HUES64 (cell line): Measurements from ENCODE around the gene APCDD1L.

Experiments
- H3K27ac ChIP-seq: 2 replicates; pipeline ENCODE4 v1.7.0; 2013; ENCODE audit warnings: low read depth, low read length, inconsistent platforms
- H3K27me3 ChIP-seq: 2 replicates; pipeline ENCODE4 v1.6.1; 2013; ENCODE audit warnings: mild to moderate bottlenecking, low read length; ENCODE audit not compliant: insufficient read depth
- H3K36me3 ChIP-seq: 2 replicates; pipeline ENCODE4 v1.6.1; 2013; ENCODE audit warnings: mild to moderate bottlenecking, low read length; ENCODE audit not compliant: insufficient read depth
- H3K4me1 ChIP-seq: 2 replicates; pipeline ENCODE4 v1.6.1; 2013; ENCODE audit warnings: mild to moderate bottlenecking, low read length, moderate library complexity; ENCODE audit not compliant: insufficient read depth
- H3K4me3 ChIP-seq: 2 replicates; pipeline ENCODE4 v1.5.1; 2013; ENCODE audit warnings: mild to moderate bottlenecking, low read length, moderate library complexity
- H3K9ac ChIP-seq: 2 replicates; pipeline ENCODE4 v1.6.1; 2013; ENCODE audit warnings: mild to moderate bottlenecking, low read depth, low read length
- H3K9me3 ChIP-seq: 2 replicates; pipeline ENCODE4 v1.6.1; 2013; ENCODE audit warnings: low read depth, low read length; ENCODE audit not compliant: insufficient read depth
- WGBS: fragments of 150-250, 120-280 bp; methylation state at CpG from one replicate; pipeline ENCODE4 v1.1.7; 2013; ENCODE audit warnings: missing lambda C conversion rate; 5-methylcytosine and 5-hydroxymethylcytosine counted together

APCDD1L gene

GRCh38 chr20:58551631-58552030 is 36.4 kb upstream of the APCDD1L start:
- no peak overlapping the region for H3K4me3 ChIP-seq
- WGBS, result 88% methylated on average over 8 of the region's 8 CpGs
- H3K27ac ChIP-seq, result no peak overlapping the region
- no peaks in the 10 kb centered on the region for H3K36me3 ChIP-seq
- H3K9ac ChIP-seq, result no peak overlapping the region
- H3K27me3 ChIP-seq, result no peaks in the 10 kb centered on the region
- 0 out of 2 replicates have a peak, but pooled peaks cover 2% of the 10 kb centered on the region for H3K9me3 ChIP-seq
- H3K4me1 ChIP-seq, result no peaks in the 10 kb centered on the region

DNA sequence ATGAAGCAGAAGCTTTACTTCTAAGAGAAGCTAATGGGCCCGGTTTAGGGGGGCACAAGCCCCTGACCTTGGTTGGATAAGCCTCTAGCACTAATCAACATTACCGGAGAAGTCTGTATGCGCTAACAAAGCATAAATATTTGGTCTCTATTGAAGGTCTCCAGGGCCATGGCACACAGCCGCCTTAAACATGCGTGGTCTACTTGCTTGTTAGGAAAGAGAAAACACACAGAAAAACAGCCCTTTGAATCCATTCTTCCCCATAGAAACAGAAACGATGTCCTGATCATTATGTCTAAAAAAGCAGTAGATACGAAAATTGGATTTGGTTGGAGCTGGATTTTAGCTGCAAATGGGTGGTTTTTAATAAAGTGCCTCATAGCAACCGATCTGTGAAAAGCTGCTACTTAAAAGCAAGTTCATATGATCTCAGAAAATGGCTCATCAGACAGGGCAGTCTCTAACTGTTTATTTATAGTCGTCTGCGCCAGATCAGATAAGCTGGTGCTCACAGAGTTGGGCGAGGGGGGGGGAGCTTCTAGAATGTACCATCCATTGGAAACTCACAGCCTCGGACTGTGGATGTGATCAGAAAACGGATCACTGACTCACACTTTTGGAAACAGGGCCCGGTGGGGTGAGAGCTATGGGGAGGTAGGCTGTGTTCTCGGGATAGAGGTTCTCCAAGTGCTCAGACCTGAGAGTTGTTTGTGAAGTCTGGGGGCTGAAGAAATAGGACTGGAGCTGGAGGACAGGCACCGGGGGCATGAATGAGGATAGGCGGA is 35.3 kb upstream of the APCDD1L start:
- Histone ChIP-seq H3K4me1 (no peaks in the 10 kb centered on the region), H3K4me3 (no peak overlapping the region), H3K36me3 (no peaks in the 10 kb centered on the region), H3K9ac (no peak overlapping the region), H3K27ac (no peak overlapping the region), H3K9me3 (0 out of 2 replicates have a peak, but pooled peaks cover 2% of the 10 kb centered on the region), H3K27me3 (no peaks in the 10 kb centered on the region)
- whole genome bisulfite sequencing, result 93% methylated on average over 17 of the region's 17 CpGs

DNA sequence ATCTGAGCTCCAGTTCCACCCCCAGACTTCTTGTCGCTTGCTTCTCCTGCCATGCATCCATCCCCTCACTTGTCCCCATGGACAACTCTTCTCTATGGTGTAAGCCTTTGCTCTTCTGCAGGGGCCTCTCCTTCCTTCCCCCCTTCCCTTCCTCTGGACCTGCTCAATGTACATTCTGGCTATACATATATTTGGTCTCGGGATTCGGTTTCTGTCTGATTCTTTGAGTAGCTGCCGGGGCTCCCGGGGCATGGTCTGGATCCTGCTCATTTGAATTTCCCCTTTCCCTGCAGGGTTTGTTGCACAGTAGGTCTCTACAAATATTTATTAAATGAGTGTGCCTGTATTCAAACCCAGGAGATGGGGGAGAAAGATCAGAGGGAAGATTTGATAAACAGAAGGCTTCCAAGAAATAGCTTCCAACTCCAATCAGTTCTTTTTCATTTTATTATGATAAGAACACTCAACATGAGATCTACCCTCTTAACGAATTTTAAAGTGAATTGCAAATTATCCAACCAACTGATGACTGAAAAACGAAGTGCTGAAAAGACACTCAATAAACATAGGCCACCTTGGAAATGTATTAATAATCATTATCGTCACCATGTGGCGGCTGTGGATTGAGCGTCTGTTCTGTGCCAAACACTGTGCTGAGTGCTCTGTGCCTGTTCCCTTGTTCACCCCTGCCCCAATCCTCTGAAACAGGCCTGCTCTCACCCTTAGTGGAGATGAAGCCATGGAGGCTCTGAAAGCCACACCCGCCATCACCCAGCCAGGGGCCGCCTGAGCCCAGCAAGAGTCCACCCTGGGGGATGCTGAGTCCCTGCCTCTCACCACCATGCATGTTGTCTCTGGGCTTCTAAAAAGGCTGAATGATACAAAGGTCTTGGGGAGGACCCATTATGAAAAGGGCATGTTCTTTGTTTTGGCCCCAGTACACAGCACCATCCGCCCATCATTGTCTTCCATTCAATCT is 34.3 kb upstream of the APCDD1L start:
- Histone ChIP-seq H3K27ac (no peak overlapping the region), H3K4me1 (0 out of 2 replicates have a peak, but pooled peaks cover under 1% of the 10 kb centered on the region), H3K27me3 (no peaks in the 10 kb centered on the region), H3K9ac (no peak overlapping the region), H3K9me3 (0 out of 2 replicates have a peak, but pooled peaks cover 2% of the 10 kb centered on the region), H3K4me3 (no peak overlapping the region), H3K36me3 (no peaks in the 10 kb centered on the region)
- 92% methylated on average over 13 of the region's 13 CpGs for WGBS

DNA sequence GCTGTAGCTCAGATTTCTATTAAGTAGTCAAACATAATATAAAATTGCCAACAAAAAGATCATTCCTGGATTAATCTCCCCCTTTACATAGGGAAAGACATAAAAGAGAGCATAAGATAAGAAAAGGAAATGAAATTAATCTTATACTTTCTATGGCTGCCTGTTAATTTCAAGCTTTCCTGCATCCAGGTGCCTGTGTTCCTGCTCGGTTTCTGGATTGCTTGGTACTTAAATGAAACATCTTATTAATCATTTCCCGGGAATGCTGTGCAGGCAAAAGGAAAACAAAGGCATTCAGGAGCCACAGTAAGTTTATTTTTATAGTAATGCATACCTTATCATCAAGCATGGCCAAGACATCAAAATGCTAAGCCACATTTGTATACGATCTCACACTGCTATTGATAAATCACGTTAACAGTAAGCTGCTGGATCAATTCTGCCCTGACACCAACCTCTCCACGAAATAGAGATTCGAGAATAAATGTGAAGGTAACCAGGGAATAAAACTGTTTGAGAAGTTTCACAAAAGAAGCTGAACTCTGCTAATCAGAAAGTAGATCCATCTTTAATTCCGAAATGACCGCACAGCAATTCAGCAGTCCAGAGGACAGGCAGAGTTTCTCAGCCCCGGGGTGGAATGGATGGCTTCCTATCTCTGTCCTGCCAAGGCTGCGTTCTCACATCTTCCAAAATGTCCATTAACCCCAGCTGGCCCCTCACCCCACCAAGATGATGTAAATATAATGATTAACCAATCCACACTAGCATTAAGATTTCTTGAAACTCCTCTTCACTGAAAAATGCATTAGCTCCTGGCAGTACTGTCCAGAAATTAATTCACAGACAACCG is 32.6 kb upstream of the APCDD1L start:
- H3K36me3 ChIP-seq, result no peaks in the 10 kb centered on the region
- no peak overlapping the region for H3K9ac ChIP-seq
- 93% methylated on average over 11 of the region's 11 CpGs for WGBS
- H3K9me3 ChIP-seq, result 0 out of 2 replicates have a peak, but pooled peaks cover 2% of the 10 kb centered on the region
- peaks cover 8% of the 10 kb centered on the region; the same call in 1 of the 2 replicates for H3K4me1 ChIP-seq
- H3K4me3 ChIP-seq, result no peak overlapping the region
- no peak overlapping the region for H3K27ac ChIP-seq
- no peaks in the 10 kb centered on the region for H3K27me3 ChIP-seq

GRCh38 chr20:58546756-58547622 is 31.8 kb upstream of the APCDD1L start:
- 0 out of 2 replicates have a peak, but pooled peaks cover 2% of the 10 kb centered on the region for H3K9me3 ChIP-seq
- H3K36me3 ChIP-seq, result no peaks in the 10 kb centered on the region
- no peaks in the 10 kb centered on the region for H3K27me3 ChIP-seq
- H3K4me1 ChIP-seq, result peaks cover 8% of the 10 kb centered on the region; the same call in 1 of the 2 replicates
- 79% methylated on average over 16 of the region's 19 CpGs for WGBS
- no peak overlapping the region for H3K27ac ChIP-seq
- H3K4me3 ChIP-seq, result no peak overlapping the region
- H3K9ac ChIP-seq, result no peak overlapping the region

DNA sequence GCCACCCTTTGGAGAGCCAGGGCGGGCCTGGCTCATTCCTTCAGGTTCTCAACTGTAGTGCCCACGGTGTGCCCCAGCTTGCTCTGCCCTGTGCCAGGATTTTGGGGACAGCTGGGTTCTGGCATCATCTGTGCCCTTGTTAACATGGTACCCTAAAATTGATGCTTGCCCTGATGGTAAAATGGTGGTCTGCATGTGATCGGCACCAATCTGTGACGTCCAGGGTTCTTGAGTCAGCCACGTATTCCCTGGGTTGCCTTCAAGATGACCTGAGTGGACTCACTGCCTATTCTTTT is 31.2 kb upstream of the APCDD1L start:
- H3K4me3 ChIP-seq, result no peak overlapping the region
- H3K36me3 ChIP-seq, result no peaks in the 10 kb centered on the region
- no peak overlapping the region for H3K9ac ChIP-seq
- H3K27me3 ChIP-seq, result no peaks in the 10 kb centered on the region
- WGBS, result 94% methylated on average over 5 of the region's 5 CpGs
- no peak overlapping the region for H3K27ac ChIP-seq
- H3K4me1 ChIP-seq, result peaks cover 8% of the 10 kb centered on the region; the same call in 1 of the 2 replicates
- no peaks in the 10 kb centered on the region for H3K9me3 ChIP-seq

DNA sequence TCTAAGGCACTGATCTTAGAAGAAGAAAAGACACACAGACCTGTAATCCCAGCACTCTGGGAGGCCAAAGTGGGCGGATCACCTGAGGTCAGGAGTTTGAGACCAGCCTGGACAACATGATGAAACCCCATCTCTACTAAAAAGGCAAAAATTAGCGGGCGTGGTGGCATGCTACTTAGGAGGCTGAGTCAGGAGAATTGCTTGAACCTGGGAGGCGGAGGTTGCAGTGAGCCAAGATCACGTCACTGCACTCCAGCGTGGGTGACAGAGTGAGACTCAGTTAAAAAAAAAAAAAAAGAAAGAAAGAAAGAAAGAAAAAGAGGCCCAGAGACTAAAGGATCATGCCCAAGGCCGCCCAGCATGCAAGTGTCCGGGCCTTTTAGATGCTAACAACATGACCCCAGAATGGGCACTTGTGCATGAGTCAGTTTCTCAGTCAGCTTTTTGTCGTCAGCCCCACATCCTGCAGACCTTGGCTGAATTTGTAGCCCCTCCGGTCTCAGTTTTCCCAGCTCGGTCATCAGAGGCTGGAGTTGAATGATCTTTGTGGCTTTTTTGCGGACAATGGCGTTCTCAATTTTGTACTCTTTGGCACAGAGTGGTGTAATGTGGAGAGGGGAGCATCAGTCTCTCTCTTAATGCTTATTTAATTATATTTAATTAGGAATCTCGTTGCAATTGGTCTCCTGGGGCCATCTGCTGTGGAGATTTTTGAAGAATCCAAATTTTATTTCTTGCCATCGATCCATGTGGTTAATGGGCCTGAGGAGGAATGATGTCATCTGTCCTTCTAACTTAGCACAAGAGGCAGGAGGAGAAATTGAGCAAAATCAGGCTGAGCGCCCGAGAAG is 30.6 kb upstream of the APCDD1L start:
- Histone ChIP-seq H3K9me3 (no peaks in the 10 kb centered on the region), H3K27ac (no peak overlapping the region), H3K27me3 (no peaks in the 10 kb centered on the region), H3K9ac (no peak overlapping the region), H3K4me1 (peaks cover 8% of the 10 kb centered on the region; the same call in 1 of the 2 replicates), H3K36me3 (no peaks in the 10 kb centered on the region), H3K4me3 (no peak overlapping the region)
- 87% methylated on average over 17 of the region's 17 CpGs for WGBS

DNA sequence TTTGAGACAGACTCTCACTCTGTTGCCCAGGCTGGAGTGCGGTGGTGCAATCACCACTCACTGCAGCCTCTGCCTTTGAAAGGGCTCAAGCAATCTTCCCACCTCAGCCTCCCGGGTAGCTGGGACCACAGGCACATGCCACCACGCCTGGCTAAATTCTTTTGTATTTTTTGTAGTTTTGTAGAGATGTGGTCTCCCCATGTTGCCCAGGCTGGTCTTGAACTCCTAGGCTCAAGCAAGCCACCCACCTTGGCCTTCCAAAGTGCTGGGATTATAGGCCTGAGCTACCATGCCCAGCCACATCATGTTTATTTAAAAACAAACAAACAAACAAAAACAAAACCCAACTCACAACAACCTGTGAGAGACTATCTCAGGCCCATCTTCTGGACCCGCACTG is 29.7 kb upstream of the APCDD1L start:
- Histone ChIP-seq H3K27me3 (no peaks in the 10 kb centered on the region), H3K27ac (no peak overlapping the region), H3K9ac (no peak overlapping the region), H3K9me3 (no peaks in the 10 kb centered on the region), H3K4me1 (peaks cover 8% of the 10 kb centered on the region; the same call in 1 of the 2 replicates), H3K36me3 (no peaks in the 10 kb centered on the region), H3K4me3 (no peak overlapping the region)
- WGBS, result 82% methylated on average over 4 of the region's 4 CpGs

DNA sequence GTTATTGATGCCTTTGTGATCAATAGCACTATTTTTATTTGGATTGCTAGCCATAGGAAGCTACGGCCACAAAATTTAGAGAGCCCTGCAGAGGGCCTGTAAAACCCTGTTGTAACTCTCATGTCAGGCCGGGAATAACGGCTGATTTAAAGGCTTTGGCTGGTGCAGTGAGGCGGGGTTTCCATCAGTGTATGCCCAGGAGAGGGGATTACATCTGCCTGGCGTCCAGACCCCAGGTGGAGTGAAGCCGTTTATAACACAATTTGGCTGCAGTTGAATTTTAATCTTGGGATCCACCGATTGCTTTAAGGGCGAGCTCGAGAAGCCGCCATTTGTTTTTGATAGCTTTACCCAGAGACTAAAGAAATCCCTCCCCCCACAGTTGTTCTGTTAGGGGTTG is 29.1 kb upstream of the APCDD1L start:
- no peak overlapping the region for H3K27ac ChIP-seq
- no peaks in the 10 kb centered on the region for H3K27me3 ChIP-seq
- peaks cover 8% of the 10 kb centered on the region; the same call in 1 of the 2 replicates for H3K4me1 ChIP-seq
- no peaks in the 10 kb centered on the region for H3K36me3 ChIP-seq
- H3K9me3 ChIP-seq, result no peaks in the 10 kb centered on the region
- WGBS, result 86% methylated on average over 9 of the region's 10 CpGs
- H3K4me3 ChIP-seq, result no peak overlapping the region
- no peak overlapping the region for H3K9ac ChIP-seq
